Upper lobe of left lung (tissue), 6 donors: ENCODE results near the gene CYTH2. TPM values are rescaled to one million over a fixed set of nuclear protein-coding genes. Genes with fewer than 3 reads are reported as not detected.

ENCODE experiments used
- ATAC-seq, 2 donors: fragments of 200-7000 bp; cut with Tn5 transposase; one replicate each; pipeline ENCODE4 v1.9.1; 2022; ENCODE audit warnings: mild to moderate bottlenecking in 2 of 2, moderate library complexity in 2 of 2; ENCODE audit not compliant: low FRiP score in 2 of 2
- DNase-seq, 2 donors: peaks; one replicate each; pipeline ENCODE4 v3.0.0-alpha.2; 2019 to 2020
- H3K27ac ChIP-seq, 4 donors: fragments of 200-600 bp; sonication (generic); one replicate each; pipeline ENCODE4 v1.5.1; 2016 to 2019
- H3K27me3 ChIP-seq, 4 donors: fragments of 200-600 bp; sonication (generic); one replicate each; pipeline ENCODE4 v1.5.1; 2017 to 2019
- H3K36me3 ChIP-seq, 4 donors: fragments of 200-600 bp; sonication (generic); one replicate each; pipeline ENCODE4 v1.5.1; 2016 to 2019
- H3K4me1 ChIP-seq, 4 donors: fragments of 200-600 bp; sonication (generic); one replicate each; pipeline ENCODE4 v1.5.1; 2018 to 2019
- H3K4me3 ChIP-seq, 4 donors: fragments of 200-600 bp; sonication (generic); one replicate each; pipeline ENCODE4 v1.5.1; 2017 to 2019; ENCODE audit warnings: mild to moderate bottlenecking in 2 of 4, moderate library complexity in 1 of 4
- H3K9me3 ChIP-seq, 4 donors: fragments of 200-600 bp; sonication (generic); one replicate each; pipeline ENCODE4 v1.5.1; 2018 to 2019
- CTCF ChIP-seq, 6 experiments: fragments of 450-650 bp in 4 of 6; fragments of 200-600 bp in 2 of 6; sonication (generic) in 2 of 6; IDR thresholded peaks; one replicate each; pipeline ENCODE4 v1.5.1; 2016 to 2019; ENCODE audit warnings: antibody characterized with exemption in 6 of 6
- EP300 ChIP-seq, 4 donors: sonication (generic); formaldehyde crosslinking; IDR thresholded peaks; one replicate each; pipeline ENCODE4 v1.5.1; 2017; ENCODE audit warnings: antibody characterized with exemption in 4 of 4, control low read depth in 2 of 4
- POLR2A ChIP-seq, 4 donors: fragments of 450-650 bp; IDR thresholded peaks; one replicate each; pipeline ENCODE4 v1.5.1; 2016 to 2017; ENCODE audit warnings: antibody characterized with exemption in 4 of 4, mild to moderate bottlenecking in 2 of 4
- POLR2AphosphoS5 ChIP-seq, 2 donors: sonication (generic); formaldehyde crosslinking; IDR thresholded peaks; one replicate each; pipeline ENCODE4 v1.5.1; 2017; ENCODE audit warnings: antibody characterized with exemption in 2 of 2
- WGBS, 2 donors: methylation state at CpG; one replicate each; pipeline ENCODE4 v1.1.5; 2017 to 2018; 5-methylcytosine and 5-hydroxymethylcytosine counted together
- total RNA-seq, 6 donors: library from RNA; depleted of rRNA in 4 of 6; stranded (reverse); fragments of >200 nt in 4 of 6; gene quantifications; one replicate each; pipeline versions ENCODE4 v1.1.0 to v1.2.1, GENCODE V29; 2016 to 2021
- donor health status: DM: no; HTN: no; CAD: no; lungs with moderate emphysema.
- donor health status: DM: no; HTN: yes; CAD: no; lungs with severe emphysema.

CYTH2 gene
- total RNA-seq, 6 donors from 2014 or later, result 53.4 to 195 (median 77.0) TPM

DNA sequence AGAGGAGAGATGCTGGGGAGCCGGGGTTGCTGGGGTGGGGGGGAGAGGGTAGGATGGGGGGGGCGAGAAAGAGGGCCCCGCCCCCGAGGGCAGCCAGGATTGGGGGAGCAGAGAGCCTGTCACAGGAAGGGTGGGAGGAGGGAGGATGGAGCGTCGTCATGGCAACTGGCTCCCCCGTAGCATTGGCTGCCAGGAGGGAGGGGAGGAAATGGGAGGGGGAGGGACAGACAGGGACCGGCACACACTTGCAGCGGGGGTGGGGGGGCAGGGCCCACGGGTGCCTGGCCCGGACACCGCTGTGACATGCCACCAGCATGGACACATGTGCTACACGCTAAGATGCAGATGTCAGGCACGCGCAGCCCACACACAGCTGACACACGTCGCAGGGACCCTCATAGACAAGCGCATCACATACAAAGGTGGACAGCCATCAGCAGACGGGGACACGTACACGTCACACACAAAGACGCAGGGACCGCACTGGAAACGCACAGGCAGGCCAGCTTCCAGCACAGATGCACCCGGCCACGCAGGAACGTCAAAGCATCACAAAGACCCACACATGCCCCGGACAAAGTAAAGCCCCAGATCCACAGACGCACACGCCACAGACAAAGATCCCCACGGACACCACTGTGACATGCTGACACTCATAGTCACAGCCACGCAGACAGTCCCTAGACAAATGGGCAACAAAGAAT, 42.8 kb downstream of the CYTH2 start, which contains the start of gene LMTK3:
Gene LMTK3, minus strand, starts transcription at position 36 of the 704 bp plus-strand sequence. CDS start 259 bp downstream, outside the sequence.
- TF ChIP-seq POLR2A (IDR thresholded peaks at IDR 0.05) (no peak), CTCF (IDR thresholded peaks at IDR 0.05) (no peak), POLR2AphosphoS5 (IDR thresholded peaks at IDR 0.05) (no peak), EP300 (IDR thresholded peaks at IDR 0.05) (no peak)
- no peaks in the 10 kb centered on the region for H3K36me3 ChIP-seq
- H3K27ac ChIP-seq, result no peak within 1 kb of the TSS
- peaks cover 15 to 37% (median 16%) of the 10 kb centered on the region in 4 donors for H3K4me1 ChIP-seq
- H3K4me3 ChIP-seq, result peak within 1 kb of the TSS in 3 of 4 donors; percentile 3 to 25 (median 19)
- WGBS, 2 donors, result 0 to 17% methylated on average over 6 to 20 of the region's 32 CpGs
- H3K27me3 ChIP-seq, result peaks cover 0 to 32% (median 21%) of the 10 kb centered on the region in 4 donors
- H3K9me3 ChIP-seq, result no peaks in the 10 kb centered on the region
- peak in 1 of 2 donors; percentile 62 for DNase-seq
- no peak for ATAC-seq

DNA sequence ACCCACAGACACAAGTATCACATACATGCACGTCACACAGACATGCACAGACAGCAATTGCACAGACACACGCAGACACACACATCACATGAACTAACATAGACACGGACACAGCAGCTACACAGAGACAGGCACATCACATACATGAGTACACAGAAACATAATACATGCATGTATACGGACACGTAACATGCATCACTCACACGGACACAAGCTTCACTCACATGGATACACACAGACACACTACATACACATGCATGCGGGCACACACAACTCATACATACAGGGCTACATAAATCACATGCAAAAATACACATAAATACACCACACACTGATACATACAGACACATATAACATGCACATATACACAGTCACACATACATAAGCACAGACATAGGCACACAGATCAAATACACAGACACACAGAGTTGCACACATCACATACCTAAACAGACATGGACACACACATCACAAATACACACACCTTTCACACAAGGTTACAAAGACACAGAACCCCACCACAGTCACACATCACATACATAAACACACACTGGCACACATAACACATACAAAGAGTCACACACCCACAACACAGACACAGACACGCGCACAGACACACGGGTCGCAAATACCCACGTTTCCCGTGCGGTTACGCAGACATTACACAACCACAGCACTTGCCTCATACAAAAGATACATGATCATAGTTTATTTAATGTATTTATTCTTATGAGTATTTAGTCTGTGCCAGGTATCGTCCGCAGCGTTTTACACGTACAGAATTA, 43.5 kb downstream of the CYTH2 start:
- H3K36me3 ChIP-seq, result no peaks in the 10 kb centered on the region
- 35 to 50% methylated on average over 16 to 19 of the region's 19 CpGs for WGBS, 2 donors
- peaks cover 0 to 32% (median 21%) of the 10 kb centered on the region in 4 donors for H3K27me3 ChIP-seq
- H3K4me1 ChIP-seq, result peaks cover 15 to 37% (median 16%) of the 10 kb centered on the region in 4 donors
- H3K4me3 ChIP-seq, result peak overlapping the region in 3 of 4 donors; percentile 54 to 81 (median 67)
- DNase-seq, result no peak
- no peak for ATAC-seq
- no peaks in the 10 kb centered on the region for H3K9me3 ChIP-seq
- H3K27ac ChIP-seq, result no peak overlapping the region
- TF ChIP-seq EP300 (IDR thresholded peaks at IDR 0.05) (no peak), CTCF (IDR thresholded peaks at IDR 0.05) (no peak), POLR2A (IDR thresholded peaks at IDR 0.05) (no peak), POLR2AphosphoS5 (IDR thresholded peaks at IDR 0.05) (no peak)

DNA sequence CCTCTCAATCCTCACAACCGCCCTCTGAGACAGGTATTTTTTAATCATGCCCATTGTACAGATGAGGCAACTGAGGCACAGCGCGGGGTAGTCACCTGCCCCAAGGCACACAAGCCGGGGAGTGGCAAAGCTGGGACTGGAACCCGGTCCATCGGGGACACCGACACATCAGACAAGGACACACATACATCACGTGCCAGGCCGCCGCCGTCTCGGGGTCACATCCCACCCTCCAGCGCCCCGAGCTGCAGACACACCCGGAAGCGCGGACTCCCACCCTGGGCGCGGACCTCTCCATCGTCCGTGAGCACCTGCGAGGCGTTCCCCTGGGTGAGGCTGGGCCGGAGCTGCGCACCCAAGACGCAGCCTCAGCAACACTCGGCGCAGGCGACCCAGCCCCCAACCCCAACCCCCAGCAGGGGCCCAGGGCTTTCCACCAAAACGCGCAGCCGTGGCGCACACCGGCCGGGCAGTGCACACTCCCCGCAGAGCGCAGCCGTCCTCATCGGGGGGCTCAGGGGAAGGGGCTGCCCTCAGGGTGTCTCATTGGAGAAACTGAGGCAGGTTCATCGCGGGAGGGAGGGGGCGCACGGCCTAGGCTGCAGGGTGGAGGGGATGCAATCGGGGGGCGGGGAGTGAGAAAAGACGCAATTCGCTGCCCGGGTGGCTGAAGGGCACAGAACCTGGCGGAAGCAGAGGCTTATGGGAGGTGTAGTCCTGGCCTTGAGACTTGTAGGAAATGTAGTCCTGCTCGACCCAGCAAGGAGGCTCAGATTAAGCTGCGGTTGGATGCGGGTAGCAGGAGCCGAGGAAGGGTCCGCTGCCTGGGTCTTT, 44.3 kb downstream of the CYTH2 start:
- Histone ChIP-seq H3K9me3 (no peaks in the 10 kb centered on the region), H3K27me3 (peaks cover 0 to 32% (median 21%) of the 10 kb centered on the region in 4 donors), H3K4me1 (peaks cover 15 to 37% (median 16%) of the 10 kb centered on the region in 4 donors), H3K36me3 (no peaks in the 10 kb centered on the region), H3K4me3 (peak overlapping the region; percentile 45 to 81 (median 60)), H3K27ac (peak overlapping the region in 2 of 4 donors; percentile 40 to 49)
- 1 to 4% methylated on average over 8 to 47 of the region's 54 CpGs for WGBS, 2 donors
- peak; percentile 84 to 88 for DNase-seq
- TF ChIP-seq CTCF (IDR thresholded peaks at IDR 0.05) (no peak), EP300 (IDR thresholded peaks at IDR 0.05) (no peak), POLR2A (IDR thresholded peaks at IDR 0.05) (peak in 1 of 4 donors; percentile 21)
- ATAC-seq, result peak; percentile 70 to 84

DNA sequence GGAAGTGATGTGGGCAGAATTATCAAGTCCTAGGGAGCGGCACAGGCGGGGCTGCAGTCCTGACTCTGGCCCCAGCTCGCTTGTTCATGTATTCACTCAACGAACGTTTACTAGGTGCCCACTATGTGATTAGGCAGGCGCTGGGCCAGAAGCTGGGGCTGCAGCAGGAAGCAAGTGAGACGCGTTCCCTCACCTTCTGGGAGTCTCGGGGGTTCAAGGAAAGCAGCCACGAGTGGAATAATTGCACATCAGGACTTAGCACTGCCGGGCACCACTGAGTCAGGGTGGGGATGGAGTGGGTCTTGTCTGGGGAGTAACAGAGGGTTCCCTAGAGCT, 44.9 kb downstream of the CYTH2 start:
- Histone ChIP-seq H3K27ac (no peak overlapping the region), H3K9me3 (no peaks in the 10 kb centered on the region), H3K36me3 (no peaks in the 10 kb centered on the region), H3K27me3 (peaks cover 0 to 32% (median 21%) of the 10 kb centered on the region in 4 donors), H3K4me1 (peaks cover 15 to 37% (median 16%) of the 10 kb centered on the region in 4 donors), H3K4me3 (peak overlapping the region in 1 of 4 donors; percentile 81)
- ATAC-seq, result no peak
- WGBS, 2 donors, result 49 to 72% methylated on average over 8 to 11 of the region's 11 CpGs
- no peak for TF ChIP-seq EP300 (IDR thresholded peaks at IDR 0.05)
- TF ChIP-seq POLR2AphosphoS5 (IDR thresholded peaks at IDR 0.05), result no peak
- no peak for TF ChIP-seq CTCF (IDR thresholded peaks at IDR 0.05)
- no peak for TF ChIP-seq POLR2A (IDR thresholded peaks at IDR 0.05)
- DNase-seq, result no peak
